Lower leg skin (tissue), 4 donors: ENCODE data around the gene IL1RN. TPM values are rescaled to one million over a fixed set of nuclear protein-coding genes. Genes with fewer than 3 reads are reported as not detected.

ENCODE experiments used
- DNase-seq, 2 donors: peaks; one replicate each; pipeline ENCODE4 v3.0.0-alpha.2; 2019; ENCODE audit warnings: low spot score in 2 of 2
- H3K4me3 ChIP-seq: fragments of 200-600 bp; sonication (generic); 2 replicates; pipeline ENCODE4 v1.5.1; 2017; ENCODE audit warnings: mild to moderate bottlenecking, low read depth; ENCODE audit not compliant: poor library complexity, severe bottlenecking
- POLR2A ChIP-seq, 2 donors: fragments of 450-650 bp; IDR thresholded peaks; one replicate each; pipeline ENCODE4 v1.6.1; 2016 to 2017; ENCODE audit warnings: antibody characterized with exemption in 2 of 2, mild to moderate bottlenecking in 1 of 2, moderate library complexity in 1 of 2
- WGBS, 2 donors: methylation state at CpG; one replicate each; pipeline ENCODE4 v1.1.5; 2018; 5-methylcytosine and 5-hydroxymethylcytosine counted together
- intact Hi-C: fragments of 100-400 bp; cut with DNase I; formaldehyde crosslinking; loops from one replicate; pipeline ENCODE4 v1.15.0; 2023; ENCODE audit warnings: low total_unique reads
- total RNA-seq, 4 donors: library from RNA; depleted of rRNA; stranded (reverse); fragments of >200 nt; gene quantifications; one replicate each; pipeline ENCODE4 v1.1.0, GENCODE V29; 2016
- TF ChIP-seq, protein P1 (sequence below), 3 donors: fragments of 450-650 bp; IDR thresholded peaks; one replicate each; pipeline ENCODE4 v1.5.1; 2016; ENCODE audit warnings: antibody characterized with exemption in 3 of 3, mild to moderate bottlenecking in 3 of 3, moderate library complexity in 2 of 3

The IL1RN gene
- total RNA-seq, 4 donors from 2014 or later: 120 to 178 (median 132) TPM

DNA sequence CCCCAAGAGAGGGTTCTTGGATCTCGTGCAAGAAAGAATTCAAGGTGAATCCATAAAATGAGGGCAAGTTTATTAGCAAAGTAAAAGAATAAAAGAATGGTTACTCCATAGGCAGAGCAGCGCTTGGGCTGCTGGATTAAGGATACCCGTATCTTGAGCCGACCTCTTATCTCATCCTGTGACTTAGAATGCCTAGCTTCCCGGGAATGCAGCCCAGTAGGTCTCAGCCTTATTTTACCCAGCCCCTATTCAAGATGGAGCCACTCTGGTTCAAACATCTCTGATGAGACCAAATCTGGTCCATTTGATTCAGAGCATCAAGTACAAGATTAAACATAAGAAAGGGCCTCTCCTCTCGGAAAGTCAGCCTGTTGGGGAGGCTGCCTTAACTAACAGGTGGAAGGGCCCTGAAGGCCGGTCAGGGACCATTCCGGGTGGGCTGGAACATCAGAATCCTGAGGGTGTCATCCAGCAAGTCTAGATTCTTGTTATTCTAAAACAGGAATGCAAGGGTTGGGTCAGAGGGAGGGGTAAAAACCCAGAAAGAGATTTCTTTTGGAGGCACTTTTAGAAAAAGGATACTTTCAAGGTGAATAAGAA lies 52.1 kb downstream of the IL1RN start:
- intact Hi-C loops: no loop called here
- TF ChIP-seq POLR2A (IDR thresholded peaks at IDR 0.05): no peak
- TF ChIP-seq, protein P1, sequence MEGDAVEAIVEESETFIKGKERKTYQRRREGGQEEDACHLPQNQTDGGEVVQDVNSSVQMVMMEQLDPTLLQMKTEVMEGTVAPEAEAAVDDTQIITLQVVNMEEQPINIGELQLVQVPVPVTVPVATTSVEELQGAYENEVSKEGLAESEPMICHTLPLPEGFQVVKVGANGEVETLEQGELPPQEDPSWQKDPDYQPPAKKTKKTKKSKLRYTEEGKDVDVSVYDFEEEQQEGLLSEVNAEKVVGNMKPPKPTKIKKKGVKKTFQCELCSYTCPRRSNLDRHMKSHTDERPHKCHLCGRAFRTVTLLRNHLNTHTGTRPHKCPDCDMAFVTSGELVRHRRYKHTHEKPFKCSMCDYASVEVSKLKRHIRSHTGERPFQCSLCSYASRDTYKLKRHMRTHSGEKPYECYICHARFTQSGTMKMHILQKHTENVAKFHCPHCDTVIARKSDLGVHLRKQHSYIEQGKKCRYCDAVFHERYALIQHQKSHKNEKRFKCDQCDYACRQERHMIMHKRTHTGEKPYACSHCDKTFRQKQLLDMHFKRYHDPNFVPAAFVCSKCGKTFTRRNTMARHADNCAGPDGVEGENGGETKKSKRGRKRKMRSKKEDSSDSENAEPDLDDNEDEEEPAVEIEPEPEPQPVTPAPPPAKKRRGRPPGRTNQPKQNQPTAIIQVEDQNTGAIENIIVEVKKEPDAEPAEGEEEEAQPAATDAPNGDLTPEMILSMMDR (IDR thresholded peaks at IDR 0.05): no peak
- no peak overlapping the region for H3K4me3 ChIP-seq
- 90 to 96% methylated on average over 8 of the region's 8 CpGs for WGBS, 2 donors
- peak in 1 of 2 donors; percentile 56 for DNase-seq

DNA sequence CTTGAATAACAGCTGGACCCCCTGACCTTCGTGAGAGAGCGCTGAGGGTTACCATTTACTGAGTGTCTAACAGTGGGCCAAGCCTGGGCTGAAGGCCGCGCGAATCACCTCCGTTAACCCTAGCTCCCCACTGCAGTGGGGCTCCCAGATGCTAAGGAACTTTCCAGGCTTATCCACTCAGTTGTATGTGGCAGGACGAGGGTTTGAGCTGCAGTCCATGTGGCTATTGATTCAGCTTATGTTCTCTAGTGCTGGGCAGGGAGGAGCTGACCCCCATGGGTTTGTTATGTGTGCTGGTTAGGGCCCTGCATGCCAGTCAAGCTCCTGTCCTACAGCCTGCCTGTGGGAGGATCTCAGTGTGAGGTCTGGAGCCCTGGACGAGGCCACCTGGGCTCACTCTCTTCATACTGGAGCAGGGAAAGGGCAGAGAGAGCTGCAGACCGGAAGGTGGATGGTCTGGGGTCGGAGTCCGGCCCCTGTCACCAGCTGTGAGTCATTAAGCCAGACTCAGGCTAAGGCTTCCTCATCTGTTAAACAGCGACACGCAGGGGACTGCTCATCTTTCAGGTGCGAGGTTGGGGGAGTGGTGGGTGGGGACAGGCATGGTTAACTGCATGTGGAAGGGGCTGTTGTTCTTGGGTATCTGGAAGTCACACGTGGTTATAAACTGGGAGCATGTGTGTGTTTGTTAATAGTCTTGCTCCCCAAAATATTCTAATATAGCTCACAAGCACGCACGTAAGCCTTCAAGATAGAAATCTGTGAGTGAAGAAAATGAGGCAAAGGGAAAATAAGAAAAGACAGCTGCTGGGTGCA lies 52.9 kb downstream of the IL1RN start:
- no peak overlapping the region for H3K4me3 ChIP-seq
- TF ChIP-seq POLR2A (IDR thresholded peaks at IDR 0.05): no peak
- TF ChIP-seq, protein P1 (IDR thresholded peaks at IDR 0.05): peak in 1 of 3 donors; percentile 14
- WGBS, 2 donors: 85 to 88% methylated on average over 17 of the region's 17 CpGs
- peak in 1 of 2 donors; percentile 77 for DNase-seq
- intact Hi-C loops: no loop called here

DNA sequence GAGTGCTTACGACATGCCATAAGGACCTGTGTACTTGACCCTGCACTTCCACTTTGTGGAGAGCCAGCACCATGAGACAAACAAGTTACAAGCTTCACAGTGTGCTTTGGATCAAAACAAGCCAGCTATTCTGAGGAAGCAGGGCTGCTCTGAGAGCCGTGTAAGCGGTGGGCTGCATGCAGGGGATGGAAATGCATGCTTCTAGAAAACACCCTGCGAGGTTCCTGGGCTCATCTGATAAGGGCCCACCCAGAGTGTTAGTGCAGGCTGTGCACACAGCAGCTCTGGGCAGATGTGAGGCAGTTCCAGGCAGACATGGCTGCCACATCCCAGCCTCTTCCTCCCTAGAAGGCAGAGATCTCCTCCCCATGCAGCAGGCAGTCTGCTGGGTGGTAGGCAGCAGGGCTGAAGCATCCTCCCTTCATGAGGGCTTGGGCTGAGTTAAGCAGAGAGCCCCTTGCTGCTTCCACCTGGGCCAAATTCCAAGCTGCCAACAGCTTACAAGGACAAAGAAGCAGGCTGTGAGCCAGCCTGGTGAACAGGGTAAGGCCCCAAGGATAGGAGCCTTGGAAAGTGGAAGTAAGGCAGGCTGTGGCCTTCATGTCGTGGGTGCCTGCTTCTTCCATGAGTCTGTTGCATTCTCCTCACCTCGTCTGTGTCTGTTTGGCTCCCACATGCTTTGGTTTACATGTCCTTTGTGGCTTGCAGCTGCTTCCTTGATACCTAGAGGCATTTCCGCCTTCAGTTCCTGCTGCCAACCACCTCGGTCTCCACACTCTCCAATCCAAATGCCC lies 54.1 kb downstream of the IL1RN start:
- no peak for DNase-seq
- TF ChIP-seq POLR2A (IDR thresholded peaks at IDR 0.05): no peak
- TF ChIP-seq, protein P1 (IDR thresholded peaks at IDR 0.05): no peak
- H3K4me3 ChIP-seq: no peak overlapping the region
- WGBS, 2 donors: 47 to 55% methylated on average over 8 of the region's 8 CpGs
- intact Hi-C loops: no loop called here

DNA sequence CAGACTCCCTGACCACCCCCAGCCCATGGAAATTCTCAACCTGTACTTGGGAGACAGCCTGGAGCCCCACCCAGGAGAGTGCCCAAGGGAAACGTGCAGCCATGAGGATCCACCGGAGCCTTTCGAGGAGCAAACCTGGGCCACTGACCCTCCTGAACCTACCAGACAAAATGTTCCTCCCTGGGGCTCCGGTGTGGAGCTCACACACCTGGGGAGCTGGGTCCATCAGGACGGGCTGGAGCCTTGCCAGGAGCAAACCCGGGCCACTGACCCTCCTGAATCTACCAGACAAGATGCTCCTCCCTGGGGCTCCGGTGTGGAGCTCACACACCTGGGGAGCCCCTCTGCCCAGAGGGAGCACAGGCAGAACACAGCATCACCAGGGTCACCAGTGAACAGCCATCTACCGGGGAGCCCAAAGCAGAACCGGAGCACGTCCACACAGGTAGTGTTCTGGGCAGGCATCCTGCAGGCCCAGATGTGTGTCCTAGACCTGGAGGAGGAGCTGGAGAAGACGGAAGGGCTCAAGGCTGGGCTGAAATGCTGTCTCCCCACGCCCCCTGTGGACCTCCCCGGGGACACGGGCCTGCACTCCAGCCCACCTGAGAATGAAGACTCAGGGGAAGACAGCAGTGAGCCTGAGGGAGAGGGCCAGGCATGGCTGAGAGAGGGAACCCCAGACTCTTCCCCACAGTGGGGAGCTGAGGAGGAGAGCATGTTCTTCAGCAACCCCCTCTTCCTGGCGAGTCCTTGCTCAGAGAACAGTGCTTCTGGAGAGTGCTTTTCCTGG lies 55.3 kb downstream of the IL1RN start:
- intact Hi-C loops: no loop called here
- H3K4me3 ChIP-seq: no peak overlapping the region
- WGBS, 2 donors: 80 to 83% methylated on average over 11 to 12 of the region's 15 CpGs
- TF ChIP-seq POLR2A (IDR thresholded peaks at IDR 0.05): no peak
- TF ChIP-seq, protein P1 (IDR thresholded peaks at IDR 0.05): no peak
- DNase-seq: no peak

DNA sequence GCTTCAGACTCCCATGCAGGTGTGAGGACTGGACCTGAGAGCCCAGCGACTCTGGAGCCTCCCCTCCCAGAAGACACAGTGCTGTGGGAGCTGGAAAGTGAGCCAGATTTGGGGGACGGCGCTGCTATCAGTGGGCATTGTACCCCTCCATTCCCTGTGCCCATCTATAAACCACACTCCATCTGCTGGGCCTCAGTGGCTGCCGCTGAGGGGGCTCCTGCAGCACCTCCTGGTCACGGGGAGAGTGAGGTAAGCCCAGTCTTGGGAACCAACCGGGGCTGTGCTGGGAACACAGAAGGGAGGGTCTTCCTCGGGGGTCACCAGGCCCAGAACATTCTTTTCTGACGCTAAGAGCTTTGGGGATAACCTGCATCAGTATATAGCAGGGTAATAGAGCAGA lies 55.9 kb downstream of the IL1RN start:
- TF ChIP-seq, protein P1 (IDR thresholded peaks at IDR 0.05): no peak
- TF ChIP-seq POLR2A (IDR thresholded peaks at IDR 0.05): no peak
- no peak for DNase-seq
- no peak overlapping the region for H3K4me3 ChIP-seq
- intact Hi-C loops: no loop called here
- 94 to 97% methylated on average over 8 of the region's 8 CpGs for WGBS, 2 donors
